Transverse colon (tissue), 4 donors: ENCODE results near the gene CACNB2.

ENCODE experiments used
- EP300 ChIP-seq: sonication (generic); formaldehyde crosslinking; IDR thresholded peaks from one replicate; pipeline ENCODE4 v1.6.1; 2017; ENCODE audit warnings: antibody characterized with exemption, low read depth
- POLR2A ChIP-seq: fragments of 450-650 bp; IDR thresholded peaks from one replicate; pipeline ENCODE4 v1.6.1; 2016; ENCODE audit warnings: antibody characterized with exemption, mild to moderate bottlenecking, moderate library complexity
- POLR2AphosphoS5 ChIP-seq, 3 donors: sonication (generic); formaldehyde crosslinking; IDR thresholded peaks; one replicate each; pipeline ENCODE4 v1.6.1; 2016; ENCODE audit warnings: antibody characterized with exemption in 3 of 3
- TF ChIP-seq, protein P1 (sequence below), 5 experiments: fragments of 200-600 bp in 3 of 5; fragments of 450-650 bp in 2 of 5; sonication (generic) in 3 of 5; IDR thresholded peaks; 1 replicate in 2 of 5; 2 replicates in 3 of 5; pipeline ENCODE4 v1.5.1; 2016 to 2017; ENCODE audit warnings: antibody characterized with exemption in 5 of 5, inconsistent platforms in 3 of 5, mild to moderate bottlenecking in 2 of 5, moderate library complexity in 1 of 5

DNA sequence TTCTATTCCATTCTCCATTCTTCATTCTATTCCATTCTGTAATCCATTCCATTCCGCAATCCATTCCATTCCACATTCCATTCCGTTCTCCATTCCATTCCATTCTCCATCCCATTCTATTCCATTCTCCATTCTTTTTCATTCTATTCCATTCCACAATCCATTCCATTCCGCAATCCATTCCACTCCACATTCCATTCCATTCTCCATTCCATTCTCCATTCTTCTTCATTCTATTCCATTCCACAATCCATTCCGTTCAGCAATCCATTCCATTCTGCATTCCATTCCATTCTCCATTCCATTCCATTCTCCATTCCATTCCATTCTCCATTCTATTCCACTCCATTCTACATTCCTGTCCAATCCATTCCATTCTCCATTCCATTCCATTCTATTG lies 426.0 kb downstream of the CACNB2 start:
- TF ChIP-seq, protein P1, sequence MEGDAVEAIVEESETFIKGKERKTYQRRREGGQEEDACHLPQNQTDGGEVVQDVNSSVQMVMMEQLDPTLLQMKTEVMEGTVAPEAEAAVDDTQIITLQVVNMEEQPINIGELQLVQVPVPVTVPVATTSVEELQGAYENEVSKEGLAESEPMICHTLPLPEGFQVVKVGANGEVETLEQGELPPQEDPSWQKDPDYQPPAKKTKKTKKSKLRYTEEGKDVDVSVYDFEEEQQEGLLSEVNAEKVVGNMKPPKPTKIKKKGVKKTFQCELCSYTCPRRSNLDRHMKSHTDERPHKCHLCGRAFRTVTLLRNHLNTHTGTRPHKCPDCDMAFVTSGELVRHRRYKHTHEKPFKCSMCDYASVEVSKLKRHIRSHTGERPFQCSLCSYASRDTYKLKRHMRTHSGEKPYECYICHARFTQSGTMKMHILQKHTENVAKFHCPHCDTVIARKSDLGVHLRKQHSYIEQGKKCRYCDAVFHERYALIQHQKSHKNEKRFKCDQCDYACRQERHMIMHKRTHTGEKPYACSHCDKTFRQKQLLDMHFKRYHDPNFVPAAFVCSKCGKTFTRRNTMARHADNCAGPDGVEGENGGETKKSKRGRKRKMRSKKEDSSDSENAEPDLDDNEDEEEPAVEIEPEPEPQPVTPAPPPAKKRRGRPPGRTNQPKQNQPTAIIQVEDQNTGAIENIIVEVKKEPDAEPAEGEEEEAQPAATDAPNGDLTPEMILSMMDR (IDR thresholded peaks at IDR 0.05), result no peak
- TF ChIP-seq EP300, result no peak
- TF ChIP-seq POLR2AphosphoS5 (IDR thresholded peaks at IDR 0.05), result no peak
- TF ChIP-seq POLR2A, result no peak
